K562 (cell line): ENCODE results near the gene ZNF607. TPM values are rescaled to one million over a fixed set of nuclear protein-coding genes. Genes with fewer than 3 reads are reported as not detected.

Experiments used
- E2F6 ChIP-seq, 2 experiments: IDR thresholded peaks; 2 replicates each; pipeline ENCODE4 v1.6.1; 2011; ENCODE audit warnings: borderline replicate concordance in 1 of 2, control low read depth in 1 of 2, low read depth in 1 of 2, low read length in 1 of 2, mild to moderate bottlenecking in 1 of 2, mixed read lengths in 1 of 2, moderate library complexity in 1 of 2; ENCODE audit not compliant: insufficient read depth in 1 of 2, insufficient read length in 1 of 2, poor library complexity in 1 of 2, severe bottlenecking in 1 of 2; ENCODE audit errors: extremely low read depth in 1 of 2
- ESRRA ChIP-seq: fragments of 450-650 bp; IDR thresholded peaks from 2 replicates; pipeline ENCODE4 v1.6.1; 2014; ENCODE audit warnings: low read depth, mild to moderate bottlenecking, moderate library complexity, borderline replicate concordance
- HDAC3 ChIP-seq: fragments of 450-650 bp; IDR thresholded peaks from 2 replicates; pipeline ENCODE4 v1.6.1; 2018; ENCODE audit warnings: borderline replicate concordance, mild to moderate bottlenecking, moderate library complexity; ENCODE audit not compliant: partially characterized antibody
- ILK ChIP-seq: fragments of 450-650 bp; IDR thresholded peaks from 2 replicates; pipeline ENCODE4 v1.6.1; 2016; ENCODE audit warnings: missing genetic modification characterization, low read depth, mild to moderate bottlenecking, missing compliant biosample characterization, moderate library complexity, borderline replicate concordance
- MGA ChIP-seq: fragments of 450-650 bp; IDR thresholded peaks from 2 replicates; pipeline ENCODE4 v1.6.1; 2016; ENCODE audit warnings: mild to moderate bottlenecking, moderate library complexity
- ZNF140 ChIP-seq: fragments of 250-450 bp; sonication (Bioruptor Pico); IDR thresholded peaks from 2 replicates; pipeline ENCODE4 v1.8.0; 2021; ENCODE audit warnings: moderate library complexity, mild to moderate bottlenecking, inconsistent platforms
- ZNF212 ChIP-seq: fragments of 450-650 bp; formaldehyde crosslinking; IDR thresholded peaks from 2 replicates; pipeline ENCODE4 v1.4.0; 2020; ENCODE audit warnings: mild to moderate bottlenecking
- ZNF347 ChIP-seq: fragments of 450-650 bp; formaldehyde crosslinking; IDR thresholded peaks from 2 replicates; pipeline ENCODE4 v1.4.0; 2020; ENCODE audit warnings: low read depth, mild to moderate bottlenecking, moderate library complexity
- ZNF444 ChIP-seq: fragments of 250-450 bp; sonication (Bioruptor Pico); IDR thresholded peaks from 2 replicates; pipeline ENCODE4 v1.4.0; 2020; ENCODE audit warnings: mild to moderate bottlenecking, moderate library complexity
- ZNF507 ChIP-seq: conservative IDR thresholded peaks from 2 replicates; pipeline ENCODE4 v1.6.1; 2017; ENCODE audit warnings: missing genetic modification characterization, missing compliant biosample characterization
- ZNF778 ChIP-seq: fragments of 450-650 bp; formaldehyde crosslinking; IDR thresholded peaks from 2 replicates; pipeline ENCODE4 v1.4.0; 2020; ENCODE audit warnings: mild to moderate bottlenecking, moderate library complexity
- polyA plus RNA-seq, 8 experiments: library from polyadenylated mRNA; depleted of rRNA in 4 of 8; stranded (reverse) in 5 of 8; unstranded in 3 of 8; fragments of >200 nt; fragmentation: Nextera tagmentation in 2 of 8; fragmentation: Illumina TruSeq in 1 of 8; extraction: Ambion mirVana in 2 of 8; extraction: Trizol in 1 of 8; gene quantifications; 2 replicates each; pipeline versions ENCODE4 v1.2.1 to v1.2.3, GENCODE V29; 2011 to 2014; ENCODE audit warnings: inconsistent platforms in 1 of 8, missing spikeins in 1 of 8
- total RNA-seq, 7 experiments: library from RNA; depleted of rRNA in 6 of 7; stranded (reverse); fragments of >200 nt in 6 of 7; fragmentation: Illumina TruSeq in 2 of 7; extraction: Trizol in 2 of 7; gene quantifications; 2 replicates each; pipeline versions ENCODE4 v1.2.1 to v1.2.3, GENCODE V29; 2011 to 2021; ENCODE audit warnings: low replicate concordance in 1 of 7
- TF ChIP-seq, protein P1 (sequence below): fragments of 450-650 bp; conservative IDR thresholded peaks from 2 replicates; pipeline ENCODE4 v1.6.1; 2016; ENCODE audit warnings: missing genetic modification characterization, low read depth, mild to moderate bottlenecking, missing compliant biosample characterization, moderate library complexity

ZNF607 gene
- total and polyA plus RNA-seq, 9 of the 15 experiments (the other 6 are each of a cell fraction or from before 2014, with no cell fraction given), result 0.65 to 5.1 (median 3.6) TPM

GRCh38 chr19:37719111-37719926 lies at the start of gene ZNF607 (continued):
- TF ChIP-seq, protein P1, sequence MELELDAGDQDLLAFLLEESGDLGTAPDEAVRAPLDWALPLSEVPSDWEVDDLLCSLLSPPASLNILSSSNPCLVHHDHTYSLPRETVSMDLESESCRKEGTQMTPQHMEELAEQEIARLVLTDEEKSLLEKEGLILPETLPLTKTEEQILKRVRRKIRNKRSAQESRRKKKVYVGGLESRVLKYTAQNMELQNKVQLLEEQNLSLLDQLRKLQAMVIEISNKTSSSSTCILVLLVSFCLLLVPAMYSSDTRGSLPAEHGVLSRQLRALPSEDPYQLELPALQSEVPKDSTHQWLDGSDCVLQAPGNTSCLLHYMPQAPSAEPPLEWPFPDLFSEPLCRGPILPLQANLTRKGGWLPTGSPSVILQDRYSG, result no peak
- TF ChIP-seq E2F6 (IDR thresholded peaks at IDR 0.05; ENCODE audit: borderline replicate concordance in 1 of 2, extremely low read depth in 1 of 2, insufficient read depth in 1 of 2, insufficient read length in 1 of 2, low read depth in 1 of 2, low read length in 1 of 2, poor library complexity in 1 of 2, severe bottlenecking in 1 of 2), result peak; percentile 13 to 67
- no peak for TF ChIP-seq HDAC3
- no peak for TF ChIP-seq ZNF347
- TF ChIP-seq MGA, result no peak; the same call in 1 of the 2 replicates
- TF ChIP-seq ZNF778 (CRISPR knock-in tag), result no peak
- TF ChIP-seq ZNF444 (CRISPR knock-in tag), result no peak
- no peak for TF ChIP-seq ZNF140
- 0 out of 2 replicates have a peak, but pooled peaks have one; percentile 9 for TF ChIP-seq ESRRA
- no peak for TF ChIP-seq ZNF507 (tag)
- TF ChIP-seq ILK (tag), result no peak
- TF ChIP-seq ZNF212 (CRISPR knock-in tag), result no peak
